Suppressor macrophage treated with lipopolysaccharide for 4 hours (primary cell): Measurements from ENCODE around the gene CHCHD5.
A peak's percentile ranks its signal among the peaks of the same experiment; 100 is the strongest.
"Not testable (repeated sequence)": the region's sequence is repeated elsewhere in the genome, so short reads cannot be mapped to it uniquely, and the experiment has no call there.

ENCODE experiments used
- DNase-seq: peaks from one replicate; pipeline ENCODE4 v3.0.0-alpha.2; 2020

CHCHD5 gene

GRCh38 chr2:112588611-112589045, 4.2 kb downstream of the CHCHD5 start:
- no peak for DNase-seq

DNA sequence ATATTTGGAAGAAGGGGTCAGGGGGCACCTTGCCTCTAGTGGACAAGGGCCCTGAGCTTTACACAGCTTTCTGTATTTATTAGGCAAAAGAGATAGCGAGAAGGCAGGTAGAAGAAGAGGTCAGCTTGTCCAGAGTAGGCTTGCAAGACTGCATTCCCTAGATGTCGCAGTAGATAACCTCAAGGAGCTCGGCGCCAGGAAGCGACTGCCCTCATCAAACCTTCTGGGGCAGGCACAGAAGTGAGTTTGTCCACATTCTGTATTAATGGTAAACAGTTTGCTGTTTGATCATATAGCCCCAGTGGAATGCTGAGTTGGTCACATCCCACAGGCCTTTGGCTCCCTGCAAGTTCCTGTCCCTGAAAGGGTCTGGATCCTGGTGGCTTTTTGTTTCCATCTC, 7.0 kb downstream of the CHCHD5 start:
- no peak for DNase-seq

GRCh38 chr2:112593736-112594135, 9.3 kb downstream of the CHCHD5 start:
- no peak for DNase-seq

DNA sequence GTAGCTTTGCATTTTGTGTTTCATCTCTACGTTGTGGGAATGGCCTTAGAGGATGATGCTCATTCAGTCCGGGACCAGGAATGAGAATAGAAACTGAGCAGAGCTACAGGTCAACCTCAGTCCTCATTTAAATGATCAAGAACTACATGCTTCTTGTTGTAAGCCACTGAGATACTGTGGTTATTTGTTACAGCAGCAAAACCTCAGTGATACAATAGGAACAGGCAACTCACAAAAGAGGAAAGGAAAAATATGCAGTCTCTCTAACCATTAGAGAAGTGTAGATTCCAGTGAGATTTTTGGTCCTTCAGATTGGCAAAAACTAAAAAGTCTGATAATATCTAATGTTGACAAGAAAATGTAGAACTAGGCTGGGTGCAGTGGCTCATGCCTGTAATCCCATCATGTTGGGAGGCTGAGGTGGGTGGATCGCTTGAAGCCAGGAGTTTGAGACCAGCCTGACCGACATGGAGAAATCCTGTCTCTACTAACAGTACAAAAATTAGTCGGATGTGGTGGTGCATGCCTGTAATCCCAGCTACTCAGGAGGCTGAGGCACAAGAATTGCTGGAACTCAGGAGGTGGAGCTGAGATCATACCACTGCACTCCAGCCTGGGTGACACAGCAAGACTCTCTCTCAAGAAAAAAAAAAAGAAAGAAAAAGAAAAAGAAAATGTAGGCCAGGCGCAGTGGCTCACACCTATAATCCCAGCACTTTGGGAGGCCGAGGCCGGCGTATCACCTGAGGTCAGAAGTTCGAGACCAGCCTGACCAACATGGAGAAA, 13.3 kb downstream of the CHCHD5 start:
- no peak for DNase-seq

DNA sequence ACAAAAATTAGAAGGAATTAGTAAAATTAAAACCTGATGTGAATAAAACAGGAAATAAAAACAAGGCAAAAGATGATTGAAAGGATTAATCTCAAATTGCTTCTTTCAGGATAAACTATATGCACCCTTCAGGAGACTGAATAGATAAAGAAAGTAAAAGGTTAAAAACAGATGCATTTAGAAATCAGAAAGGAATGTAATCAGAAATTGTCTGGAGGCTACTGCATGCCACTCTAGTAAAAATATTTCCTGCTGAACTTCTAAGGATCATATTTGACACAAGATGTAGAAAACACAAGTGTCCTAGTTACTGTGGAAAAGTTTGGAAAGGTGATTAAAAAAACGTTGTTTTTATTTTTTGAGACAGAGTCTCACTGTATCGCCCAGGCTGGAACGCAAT, 16.2 kb downstream of the CHCHD5 start:
- no peak for DNase-seq

GRCh38 chr2:112601754-112602153, 17.3 kb downstream of the CHCHD5 start:
- no peak for DNase-seq

DNA sequence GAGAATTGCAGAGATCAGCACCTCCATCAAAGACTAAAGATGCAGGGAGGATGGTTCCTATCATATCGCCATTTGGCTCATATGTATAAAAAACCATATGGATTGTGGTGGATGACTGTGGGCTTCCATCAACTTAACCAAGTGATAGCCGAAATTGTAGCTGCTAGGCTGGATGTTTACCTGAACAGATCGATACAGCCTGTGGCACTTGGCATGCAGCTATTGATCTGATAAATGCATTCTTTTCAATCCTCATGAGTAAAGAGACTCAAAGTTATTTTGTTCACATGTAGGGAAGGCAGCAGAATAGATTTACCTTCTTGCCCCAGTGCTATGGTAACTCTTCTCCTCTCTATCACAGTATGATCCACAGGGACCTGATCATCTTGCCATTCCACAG, 18.5 kb downstream of the CHCHD5 start:
- no peak for DNase-seq

- DNase-seq = no peak
Observed at GRCh38 chr2:112603731-112604130, 19.3 kb downstream of the CHCHD5 start.

DNA sequence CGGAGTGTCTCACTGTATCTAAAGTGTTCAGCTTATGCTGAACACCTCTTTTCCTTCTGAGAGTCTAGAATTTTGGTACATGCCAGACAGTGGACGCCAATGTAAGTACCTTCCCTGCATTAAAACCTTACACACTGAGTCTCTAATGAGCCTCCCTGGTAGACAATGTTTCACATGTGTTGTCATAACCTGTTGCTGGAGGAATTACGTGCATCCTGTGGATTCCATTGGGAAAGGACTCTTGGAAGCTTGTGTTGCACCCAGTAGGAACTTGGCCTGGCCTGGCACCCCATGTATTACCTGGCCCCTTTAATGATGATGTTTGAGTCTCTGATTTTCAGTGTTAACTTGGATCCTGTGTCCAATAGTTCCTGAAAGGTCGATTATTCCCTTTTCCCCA, 20.5 kb downstream of the CHCHD5 start:
- no peak for DNase-seq

- DNase-seq = no peak
Observed at GRCh38 chr2:112605926-112606325, 21.5 kb downstream of the CHCHD5 start.

GRCh38 chr2:112606547-112606946, 22.1 kb downstream of the CHCHD5 start:
- no peak for DNase-seq

DNA sequence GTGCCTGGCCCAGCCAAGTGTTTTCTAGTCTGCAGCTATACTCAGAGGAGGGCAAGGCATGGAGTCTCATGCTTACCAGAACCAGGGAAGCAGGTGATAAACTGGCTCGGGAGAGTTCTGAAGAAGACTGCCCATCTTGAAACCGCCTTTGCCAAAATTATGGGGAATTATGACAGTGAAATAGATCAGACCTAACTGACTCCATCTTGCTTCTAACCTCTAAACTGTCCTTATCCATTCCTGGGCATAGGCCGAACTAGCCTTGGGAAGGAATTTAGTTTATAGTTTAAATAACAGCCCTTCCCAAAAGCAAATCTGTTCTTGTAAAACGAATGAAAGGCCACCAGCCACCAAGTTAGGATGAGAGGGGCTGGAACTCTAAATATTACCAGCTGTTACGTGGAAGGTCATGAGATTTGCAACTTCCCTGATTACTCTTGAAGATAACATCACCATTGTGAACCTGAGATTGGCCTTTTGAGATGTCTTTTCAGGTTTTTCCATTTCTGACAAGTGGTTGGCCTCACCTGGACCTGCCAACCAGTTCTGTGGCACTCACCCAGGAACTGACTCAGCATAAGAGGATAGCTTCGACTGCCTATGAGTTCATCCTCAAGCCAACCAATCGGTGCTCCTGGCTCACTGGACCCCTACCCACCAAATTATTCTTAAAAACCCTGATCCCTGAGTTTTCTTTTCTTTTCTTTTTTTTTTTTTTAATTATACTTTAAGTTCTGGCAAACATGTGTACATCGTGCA, 23.4 kb downstream of the CHCHD5 start:
- DNase-seq = no peak

DNA sequence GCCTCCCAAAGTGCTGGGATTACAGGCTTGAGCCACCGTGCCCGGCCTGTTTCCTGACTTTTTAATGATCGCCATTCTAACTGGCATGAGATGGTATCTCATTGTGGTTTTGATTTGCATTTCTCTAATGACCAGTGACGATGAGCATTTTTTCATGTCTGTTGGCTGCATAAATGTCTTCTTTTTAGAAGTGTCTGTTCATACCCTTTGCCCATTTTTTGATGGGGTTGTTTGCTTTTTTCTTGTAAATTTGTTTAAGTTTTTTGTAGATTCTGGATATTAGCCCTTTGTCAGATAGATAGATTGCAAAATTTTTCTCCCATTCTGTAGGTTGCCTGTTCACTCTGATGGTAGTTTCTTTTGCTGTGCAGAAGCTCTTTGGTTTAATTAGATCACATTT, 24.9 kb downstream of the CHCHD5 start:
- not testable (repeated sequence) for DNase-seq

DNA sequence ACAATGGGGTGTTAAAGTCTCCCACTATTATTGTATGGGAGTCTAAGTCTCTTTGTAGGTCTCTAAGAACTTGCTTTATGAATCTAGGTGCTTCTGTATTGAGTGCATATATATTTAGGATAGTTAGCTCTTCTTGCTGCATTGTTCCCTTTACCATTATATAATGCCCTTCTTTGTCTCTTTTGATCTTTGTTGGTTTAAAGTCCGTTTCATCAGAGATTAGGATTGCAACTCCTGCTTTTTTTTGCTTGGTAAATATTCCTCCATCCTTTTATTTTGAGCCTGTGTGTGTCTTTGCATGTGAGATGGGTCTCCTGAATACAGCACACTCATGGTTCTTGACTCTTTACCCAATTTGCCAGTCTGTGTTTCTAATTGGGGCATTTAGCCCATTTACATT, 27.9 kb downstream of the CHCHD5 start:
- DNase-seq = not testable (repeated sequence)

DNA sequence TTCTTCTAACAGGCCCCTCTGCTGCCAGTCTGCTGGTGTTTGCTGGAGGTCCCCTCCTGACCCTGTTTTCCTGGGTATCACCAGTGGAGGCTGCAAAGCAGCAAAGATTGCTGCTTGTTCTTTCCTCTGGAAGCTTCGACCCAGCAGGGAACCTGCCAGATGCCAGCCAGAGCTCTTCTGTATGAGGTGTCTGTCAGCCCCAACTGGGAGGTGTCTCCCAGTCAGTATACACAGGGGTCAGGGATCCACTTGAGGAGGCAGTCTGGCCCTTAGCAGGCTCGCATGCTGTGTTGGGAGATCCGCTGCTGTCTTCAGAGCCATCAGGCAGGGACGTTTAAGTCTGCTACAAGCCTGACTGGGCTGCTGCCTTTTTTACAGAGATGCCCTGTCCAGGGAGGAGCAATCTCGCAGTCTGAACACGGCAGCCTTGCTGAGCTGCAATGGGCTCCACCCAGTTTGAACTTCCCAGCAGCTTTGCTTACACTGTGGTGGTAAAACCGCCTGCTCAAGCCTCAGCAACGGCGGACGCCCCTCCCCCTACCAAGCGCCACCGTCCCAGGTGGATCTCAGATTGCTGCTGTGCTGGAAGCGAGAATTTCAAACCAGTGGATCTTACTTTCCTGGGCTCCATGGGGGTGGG, 29.9 kb downstream of the CHCHD5 start:
- no peak for DNase-seq

GRCh38 chr2:112615051-112615450, 30.6 kb downstream of the CHCHD5 start:
- no peak for DNase-seq

GRCh38 chr2:112615798-112616197, 31.4 kb downstream of the CHCHD5 start:
- not testable (repeated sequence) for DNase-seq

DNA sequence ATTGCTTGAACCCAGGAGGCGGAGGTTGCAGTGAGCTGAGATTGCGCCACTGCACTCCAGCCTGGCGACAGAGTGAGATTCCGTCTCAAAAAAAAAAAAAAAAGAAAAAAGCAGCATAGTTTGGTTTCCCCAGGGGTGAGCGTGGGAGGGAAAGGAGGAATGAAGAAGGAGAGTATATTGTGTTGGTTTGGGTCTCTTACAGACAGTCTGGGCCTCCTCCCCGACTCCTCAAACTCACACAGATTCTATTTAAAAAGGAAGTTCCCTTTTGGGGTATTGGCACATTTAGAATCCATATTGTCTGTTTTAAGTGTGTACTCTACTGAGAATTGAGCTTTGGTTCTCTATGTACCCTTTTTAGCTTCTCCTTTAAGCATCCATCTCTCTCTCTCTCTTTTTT, 34.0 kb downstream of the CHCHD5 start:
- DNase-seq = no peak

- DNase-seq = no peak
Observed at GRCh38 chr2:112621790-112622527, 37.5 kb downstream of the CHCHD5 start.

GRCh38 chr2:112622528-112622849, 38.1 kb downstream of the CHCHD5 start:
- peak; percentile 60 for DNase-seq

DNA sequence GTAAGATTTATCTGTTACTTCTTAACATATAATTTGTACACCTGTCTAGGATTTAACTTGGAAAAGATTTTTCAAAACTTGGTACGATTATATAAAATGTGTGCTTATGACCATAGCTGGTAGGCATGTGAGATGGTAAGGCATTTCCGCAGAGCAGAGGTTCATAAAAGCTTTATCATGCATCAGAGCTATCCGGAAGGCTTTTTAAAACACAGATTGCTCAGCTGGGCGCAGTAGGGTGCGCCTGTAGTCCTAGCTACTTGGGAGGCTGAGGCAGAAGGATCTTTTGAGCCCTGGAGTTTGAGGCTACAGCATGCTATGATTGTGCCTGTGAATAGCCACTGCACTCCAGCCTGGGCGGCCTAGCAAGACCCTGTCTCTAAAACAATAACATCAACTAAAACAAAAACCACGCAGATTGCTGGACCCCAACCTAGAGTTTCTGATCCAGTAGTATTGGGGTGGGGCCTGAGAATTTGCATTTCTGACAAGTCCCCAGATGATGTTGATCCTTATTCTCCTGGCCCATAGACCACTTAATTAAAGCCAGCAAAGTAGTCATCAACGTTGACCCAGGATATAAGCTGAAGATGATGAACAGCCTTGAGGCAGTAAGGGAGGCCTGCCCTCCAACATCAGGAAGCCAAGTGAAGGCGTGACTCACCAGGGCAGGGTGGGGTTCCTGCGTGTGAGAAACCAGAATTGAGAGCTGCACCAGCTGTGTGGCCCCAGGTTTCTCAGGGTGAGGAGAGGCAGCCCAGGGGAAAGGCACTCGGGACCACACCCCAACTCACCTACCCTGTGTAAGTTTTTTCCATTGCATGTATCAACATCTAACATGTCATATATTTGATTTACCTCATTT, 39.7 kb downstream of the CHCHD5 start:
- DNase-seq = peak; percentile 70

DNA sequence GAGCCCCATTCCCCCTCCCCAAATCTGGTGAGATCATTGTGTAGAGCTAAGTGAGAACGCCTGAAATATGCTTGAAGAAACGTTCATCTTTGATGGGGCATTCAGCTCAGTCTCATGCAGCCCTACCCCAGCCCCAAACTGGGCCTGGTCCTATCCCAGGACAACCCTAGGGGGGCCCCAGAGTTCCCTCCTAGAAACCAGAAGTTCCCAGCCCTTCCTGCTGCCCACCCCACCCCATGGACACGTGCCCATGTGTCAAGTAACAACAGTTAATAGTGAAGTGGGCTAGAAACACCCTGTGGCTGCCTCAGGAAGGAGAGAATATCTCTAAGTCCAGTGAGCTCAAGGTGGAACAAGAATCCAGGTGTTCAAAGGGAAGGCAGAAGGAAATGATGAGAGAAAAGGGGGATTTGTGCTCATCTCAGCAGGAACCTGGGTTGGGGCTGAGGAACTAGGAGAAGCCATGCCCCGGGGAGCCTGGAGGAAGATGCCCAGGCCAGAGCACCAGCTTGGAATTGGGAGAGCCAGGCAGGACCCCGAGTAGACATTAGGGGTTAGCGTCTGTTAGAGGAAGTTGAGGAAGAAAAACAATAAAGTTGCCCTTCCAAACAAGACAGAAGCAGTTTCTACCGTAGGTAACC, 41.2 kb downstream of the CHCHD5 start:
- no peak for DNase-seq
